GM23338 (cell line): ENCODE data around the gene SLC4A8.

ENCODE experiments used
- CREB1 ChIP-seq: fragments of 250-450 bp; sonication (Bioruptor Pico); IDR thresholded peaks from 2 replicates; pipeline ENCODE4 v1.5.0; 2020; ENCODE audit warnings: low read depth, mild to moderate bottlenecking, moderate library complexity
- ETS1 ChIP-seq: IDR thresholded peaks from 2 replicates; pipeline ENCODE4 v1.6.1; 2016; ENCODE audit warnings: antibody characterized with exemption
- EZH2 ChIP-seq: fragments of 200-600 bp; sonication (generic); IDR thresholded peaks from one replicate; pipeline ENCODE4 v1.8.0; 2017; ENCODE audit warnings: antibody characterized with exemption, mild to moderate bottlenecking, low read depth; ENCODE audit not compliant: unreplicated experiment
- EZH2phosphoT487 ChIP-seq: fragments of 200-600 bp; sonication (generic); IDR thresholded peaks from one replicate; pipeline ENCODE4 v1.8.1; 2018; ENCODE audit warnings: antibody characterized with exemption; ENCODE audit not compliant: unreplicated experiment
- JUNB ChIP-seq: IDR thresholded peaks from one replicate; pipeline ENCODE4 v1.6.1; 2016; ENCODE audit warnings: antibody characterized with exemption; ENCODE audit not compliant: unreplicated experiment
- NANOG ChIP-seq: IDR thresholded peaks from 2 replicates; pipeline ENCODE4 v1.6.1; 2016; ENCODE audit warnings: antibody characterized with exemption, borderline replicate concordance
- POLR2AphosphoS5 ChIP-seq: IDR thresholded peaks from 2 replicates; pipeline ENCODE4 v1.6.1; 2016; ENCODE audit warnings: antibody characterized with exemption, low read depth
- REST ChIP-seq: IDR thresholded peaks from one replicate; pipeline ENCODE4 v1.6.1; 2018; ENCODE audit warnings: antibody characterized with exemption; ENCODE audit not compliant: unreplicated experiment
- ZNF114 ChIP-seq: fragments of 250-450 bp; sonication (Bioruptor Pico); IDR thresholded peaks from 2 replicates; pipeline ENCODE4 v1.5.0; 2020; ENCODE audit warnings: mild to moderate bottlenecking, moderate library complexity
- TF ChIP-seq, protein P1 (sequence below), 2 experiments: fragments of 200-600 bp in 1 of 2; sonication (generic) in 1 of 2; conservative IDR thresholded peaks; 2 replicates each; pipeline versions ENCODE4 v1.5.1 to v1.6.1; 2016 to 2017; ENCODE audit warnings: antibody characterized with exemption in 2 of 2, low read depth in 2 of 2, mild to moderate bottlenecking in 2 of 2, moderate library complexity in 1 of 2

DNA sequence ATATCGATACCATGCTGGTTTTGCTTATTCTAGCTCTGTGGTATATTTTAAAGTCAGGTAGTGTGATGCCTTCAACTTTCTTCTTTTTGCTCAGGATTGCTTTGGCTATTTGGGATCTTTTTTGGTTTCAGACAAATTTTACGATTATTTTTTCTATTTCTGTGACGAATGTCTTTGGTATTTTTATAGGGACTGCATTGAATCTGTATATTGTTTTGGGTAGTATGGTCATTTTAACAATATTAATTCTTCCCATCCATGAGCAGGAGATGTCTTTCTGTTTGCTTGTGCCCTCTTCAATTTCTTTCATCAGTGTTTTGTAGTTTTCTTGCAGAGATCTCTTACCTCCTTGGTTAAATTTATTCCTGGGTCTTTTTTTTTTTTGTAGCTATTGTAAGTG, 10.8 kb upstream of the SLC4A8 start:
- TF ChIP-seq, protein P1, sequence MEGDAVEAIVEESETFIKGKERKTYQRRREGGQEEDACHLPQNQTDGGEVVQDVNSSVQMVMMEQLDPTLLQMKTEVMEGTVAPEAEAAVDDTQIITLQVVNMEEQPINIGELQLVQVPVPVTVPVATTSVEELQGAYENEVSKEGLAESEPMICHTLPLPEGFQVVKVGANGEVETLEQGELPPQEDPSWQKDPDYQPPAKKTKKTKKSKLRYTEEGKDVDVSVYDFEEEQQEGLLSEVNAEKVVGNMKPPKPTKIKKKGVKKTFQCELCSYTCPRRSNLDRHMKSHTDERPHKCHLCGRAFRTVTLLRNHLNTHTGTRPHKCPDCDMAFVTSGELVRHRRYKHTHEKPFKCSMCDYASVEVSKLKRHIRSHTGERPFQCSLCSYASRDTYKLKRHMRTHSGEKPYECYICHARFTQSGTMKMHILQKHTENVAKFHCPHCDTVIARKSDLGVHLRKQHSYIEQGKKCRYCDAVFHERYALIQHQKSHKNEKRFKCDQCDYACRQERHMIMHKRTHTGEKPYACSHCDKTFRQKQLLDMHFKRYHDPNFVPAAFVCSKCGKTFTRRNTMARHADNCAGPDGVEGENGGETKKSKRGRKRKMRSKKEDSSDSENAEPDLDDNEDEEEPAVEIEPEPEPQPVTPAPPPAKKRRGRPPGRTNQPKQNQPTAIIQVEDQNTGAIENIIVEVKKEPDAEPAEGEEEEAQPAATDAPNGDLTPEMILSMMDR (conservative IDR thresholded peaks at IDR 0.05; ENCODE audit: low read depth in 2 of 2) = no peak
- no peak for TF ChIP-seq JUNB
- TF ChIP-seq POLR2AphosphoS5 = no peak
- no peak for TF ChIP-seq EZH2phosphoT487
- TF ChIP-seq NANOG = no peak
- no peak for TF ChIP-seq EZH2
- TF ChIP-seq ETS1 = no peak
- no peak for TF ChIP-seq CREB1 (CRISPR knock-in tag)
- TF ChIP-seq REST = no peak
- no peak for TF ChIP-seq ZNF114 (CRISPR knock-in tag)
